ENCODE data around the gene METTL21C.

Gene METTL21C

DNA sequence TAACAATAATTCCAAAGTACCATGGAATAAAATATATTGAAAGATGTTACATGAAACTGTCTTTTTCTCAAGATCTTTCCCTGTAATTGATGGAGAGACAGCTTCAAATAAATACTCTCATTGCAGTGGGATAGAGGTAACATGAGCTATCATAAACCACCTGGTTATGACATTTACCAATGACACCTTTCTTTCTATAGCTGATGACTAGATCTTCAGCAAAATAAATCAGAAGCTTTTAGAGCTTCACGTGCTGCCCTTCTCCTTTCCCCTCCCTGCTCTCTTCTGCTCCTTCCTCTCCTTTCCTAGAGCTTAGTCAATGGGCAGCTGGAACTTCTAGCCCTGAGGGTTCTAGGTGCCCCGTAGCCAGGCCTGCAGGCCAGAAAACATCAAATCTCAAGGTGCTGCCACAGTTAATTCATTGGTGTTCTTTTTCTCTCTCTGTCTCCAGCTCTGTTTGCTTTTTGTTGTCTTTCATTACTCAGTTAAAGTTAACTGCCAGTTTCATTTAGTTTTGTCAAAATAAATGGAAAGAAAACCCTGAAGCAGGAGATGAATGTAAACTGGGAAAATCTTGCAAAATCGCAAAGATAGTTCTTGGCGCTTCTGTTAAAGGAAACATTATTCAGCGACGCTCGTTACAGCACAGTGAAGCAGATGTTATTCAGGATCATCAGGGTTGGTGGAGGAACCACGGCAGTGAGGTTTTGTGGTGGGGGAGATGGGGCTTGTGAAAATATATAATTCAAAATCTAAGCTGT, 8.3 kb upstream of the METTL21C start:
- TF ChIP-seq ZBTB7A (IDR thresholded peaks at IDR 0.05; ENCODE audit: low read depth) = no peak
- TF ChIP-seq EP300 (IDR thresholded peaks at IDR 0.05; ENCODE audit: borderline replicate concordance) = no peak
- no peak for TF ChIP-seq REST (IDR thresholded peaks at IDR 0.05; ENCODE audit: low read depth)
- TF ChIP-seq, protein P1, sequence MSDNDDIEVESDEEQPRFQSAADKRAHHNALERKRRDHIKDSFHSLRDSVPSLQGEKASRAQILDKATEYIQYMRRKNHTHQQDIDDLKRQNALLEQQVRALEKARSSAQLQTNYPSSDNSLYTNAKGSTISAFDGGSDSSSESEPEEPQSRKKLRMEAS (IDR thresholded peaks at IDR 0.05) = no peak
- TF ChIP-seq NFIC (IDR thresholded peaks at IDR 0.05) = no peak

DNA sequence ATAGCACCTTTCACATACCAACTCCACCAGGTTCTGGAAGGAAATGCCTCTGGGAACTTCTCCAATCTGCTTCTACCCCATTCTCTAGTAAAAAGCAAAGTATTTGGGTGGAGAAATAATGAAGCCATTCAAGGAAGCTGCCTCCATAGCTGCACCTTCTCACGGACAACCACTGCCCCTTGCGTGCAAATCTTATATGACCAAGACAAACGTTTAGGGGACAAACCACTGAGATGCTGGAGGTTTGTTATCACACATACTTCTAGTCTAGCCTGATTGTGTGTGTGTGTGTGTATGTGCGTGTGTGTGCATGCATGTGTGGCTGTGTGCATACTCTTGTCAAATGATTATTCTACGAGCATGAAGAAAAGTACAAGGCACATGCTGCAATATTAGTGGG, 6.5 kb upstream of the METTL21C start:
- no peak for TF ChIP-seq TAF1 (IDR thresholded peaks at IDR 0.05; ENCODE audit: low read depth)
- no peak for TF ChIP-seq TEAD4 (IDR thresholded peaks at IDR 0.05)
- TF ChIP-seq YY1 (IDR thresholded peaks at IDR 0.05; ENCODE audit: low read depth) = no peak

GRCh38 chr13:102700088-102701031, 5.5 kb upstream of the METTL21C start:
- TF ChIP-seq TEAD4 (IDR thresholded peaks at IDR 0.05) (no peak), CEBPB (IDR thresholded peaks at IDR 0.05) (no peak), TCF12 (IDR thresholded peaks at IDR 0.05; ENCODE audit: low read depth) (no peak), TAF1 (IDR thresholded peaks at IDR 0.05; ENCODE audit: low read depth) (no peak), FOXM1 (IDR thresholded peaks at IDR 0.05; ENCODE audit: borderline replicate concordance, low read depth) (no peak), USF1 (IDR thresholded peaks at IDR 0.05) (no peak), YY1 (IDR thresholded peaks at IDR 0.05; ENCODE audit: low read depth) (no peak), RAD21 (IDR thresholded peaks at IDR 0.05; ENCODE audit: low read depth) (no peak), CREB1 (IDR thresholded peaks at IDR 0.05; ENCODE audit: low read depth) (no peak), EP300 (IDR thresholded peaks at IDR 0.05; ENCODE audit: borderline replicate concordance) (no peak)

- TF ChIP-seq, protein P1 (IDR thresholded peaks at IDR 0.05) = no peak
- TF ChIP-seq NFIC (IDR thresholded peaks at IDR 0.05) = no peak
- TF ChIP-seq EGR1 (IDR thresholded peaks at IDR 0.05) = no peak
- TF ChIP-seq RAD21 (IDR thresholded peaks at IDR 0.05; ENCODE audit: low read depth) = no peak
- no peak for TF ChIP-seq YY1 (IDR thresholded peaks at IDR 0.05; ENCODE audit: low read depth)
These were observed 4.7 kb upstream of the METTL21C start for GRCh38 chr13:102699504-102699903.

DNA sequence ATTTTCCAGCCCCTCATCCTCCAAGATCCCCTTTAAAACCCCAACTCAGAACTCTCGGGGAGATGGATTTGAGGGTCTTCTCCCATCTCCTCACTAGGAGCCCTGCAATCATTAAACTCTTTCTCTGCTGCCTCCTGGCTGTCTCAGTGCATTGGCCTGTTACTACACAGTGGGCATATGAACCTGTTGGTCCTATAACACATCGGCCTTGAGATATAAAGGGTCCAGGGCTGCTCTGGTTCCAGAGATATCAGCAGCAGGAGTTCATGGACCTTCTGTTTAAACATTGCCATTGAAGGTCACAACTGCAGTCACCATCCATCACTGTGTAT, 3.8 kb upstream of the METTL21C start:
- no peak for TF ChIP-seq RAD21 (IDR thresholded peaks at IDR 0.05; ENCODE audit: low read depth)
- TF ChIP-seq TAF1 (IDR thresholded peaks at IDR 0.05; ENCODE audit: low read depth) = no peak
- no peak for TF ChIP-seq ZBTB7A (IDR thresholded peaks at IDR 0.05; ENCODE audit: low read depth)
- TF ChIP-seq USF1 (IDR thresholded peaks at IDR 0.05) = no peak
- TF ChIP-seq TEAD4 (IDR thresholded peaks at IDR 0.05) = no peak
- no peak for TF ChIP-seq EGR1 (IDR thresholded peaks at IDR 0.05)
- no peak for TF ChIP-seq FOXM1 (IDR thresholded peaks at IDR 0.05; ENCODE audit: borderline replicate concordance, low read depth)
- TF ChIP-seq TCF12 (IDR thresholded peaks at IDR 0.05; ENCODE audit: low read depth) = no peak
- TF ChIP-seq, protein P1 (IDR thresholded peaks at IDR 0.05) = no peak
- no peak for TF ChIP-seq NFIC (IDR thresholded peaks at IDR 0.05)
- no peak for TF ChIP-seq CREB1 (IDR thresholded peaks at IDR 0.05; ENCODE audit: low read depth)

- peak; percentile 44; the same call in 1 of the 2 replicates for TF ChIP-seq NFIC (IDR thresholded peaks at IDR 0.05)
- no peak for TF ChIP-seq TAF1 (IDR thresholded peaks at IDR 0.05; ENCODE audit: low read depth)
These were observed 3.2 kb upstream of the METTL21C start for GRCh38 chr13:102697929-102698648.

DNA sequence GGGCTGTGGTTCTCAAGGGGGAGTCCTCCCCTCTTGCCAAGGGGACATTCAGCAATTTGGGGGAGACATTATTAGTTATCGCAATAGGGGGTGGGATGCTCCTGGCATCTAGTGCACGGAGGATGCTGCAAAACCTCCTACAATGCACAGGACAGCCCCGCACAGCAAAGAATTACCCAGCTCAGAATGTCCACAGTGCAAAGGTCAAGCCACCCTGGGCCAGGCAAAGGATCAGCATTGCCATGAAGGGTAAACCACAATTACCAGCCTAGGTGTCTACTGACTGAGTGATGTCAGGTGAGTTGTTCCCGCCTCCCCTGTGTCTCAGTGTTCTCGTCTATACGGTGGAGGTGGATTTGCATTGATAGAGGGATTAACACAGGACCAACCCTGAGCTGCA, 2.4 kb upstream of the METTL21C start:
- TF ChIP-seq TCF12 (IDR thresholded peaks at IDR 0.05; ENCODE audit: low read depth) = no peak
- no peak for TF ChIP-seq REST (IDR thresholded peaks at IDR 0.05; ENCODE audit: low read depth)
- TF ChIP-seq FOXM1 (IDR thresholded peaks at IDR 0.05; ENCODE audit: borderline replicate concordance, low read depth) = no peak
- TF ChIP-seq CEBPB (IDR thresholded peaks at IDR 0.05) = no peak
- no peak for TF ChIP-seq NFIC (IDR thresholded peaks at IDR 0.05)
- TF ChIP-seq TAF1 (IDR thresholded peaks at IDR 0.05; ENCODE audit: low read depth) = no peak
- TF ChIP-seq USF1 (IDR thresholded peaks at IDR 0.05) = no peak
- TF ChIP-seq YY1 (IDR thresholded peaks at IDR 0.05; ENCODE audit: low read depth) = no peak
- TF ChIP-seq, protein P1 (IDR thresholded peaks at IDR 0.05) = no peak
- no peak for TF ChIP-seq CREB1 (IDR thresholded peaks at IDR 0.05; ENCODE audit: low read depth)
